SK-N-SH (cell line): ENCODE measurements around the gene TSHZ2. TPM values are rescaled to one million over a fixed set of nuclear protein-coding genes. Genes with fewer than 3 reads are reported as not detected.

ENCODE experiments used
- CTCF ChIA-PET: fragments of 300-600, 350-600 bp; formaldehyde crosslinking; extraction: SDS; loops from one replicate; lab custom pipeline; 2021; lab: Yijun Ruan, JAX
- POLR2A ChIA-PET: fragments of 350-600 bp; sonication (Branson Sonifier 250); formaldehyde crosslinking; extraction: SDS; loops from one replicate; lab custom pipeline; 2020; ENCODE audit warnings: antibody characterized with exemption, inconsistent platforms; lab: Yijun Ruan, JAX
- DNase-seq: peaks from one replicate; pipeline ENCODE4 v3.0.0; 2012
- H2AFZ ChIP-seq: fragments of 200-600 bp; sonication (generic); 2 replicates; pipeline ENCODE4 v1.8.1; 2016; ENCODE audit warnings: antibody characterized with exemption, mild to moderate bottlenecking, low read depth
- H3F3A ChIP-seq: fragments of 200-600 bp; sonication (generic); replicated peaks from 2 replicates; pipeline ENCODE3; 2016; ENCODE audit warnings: antibody characterized with exemption, mild to moderate bottlenecking; ENCODE audit not compliant: insufficient read depth
- H3K27ac ChIP-seq, 2 experiments: fragments of 200-500 bp in 1 of 2; fragments of 200-600 bp in 1 of 2; sonication (Bioruptor generic) in 1 of 2; sonication (generic), shearing (Covaris generic) in 1 of 2; 2 replicates each; pipeline versions ENCODE4 v1.5.1 to v1.6.1; 2014 to 2016; ENCODE audit warnings: low read depth in 2 of 2, inconsistent platforms in 1 of 2, low read length in 1 of 2, mild to moderate bottlenecking in 1 of 2, mixed read lengths in 1 of 2
- H3K27me3 ChIP-seq: fragments of 200-600 bp; sonication (generic), shearing (Covaris generic); 2 replicates; pipeline ENCODE4 v1.6.1; 2016; ENCODE audit warnings: mixed run types; ENCODE audit not compliant: insufficient read depth
- H3K36me3 ChIP-seq, 2 experiments: fragments of 200-500 bp in 1 of 2; fragments of 200-600 bp in 1 of 2; sonication (Bioruptor generic) in 1 of 2; sonication (generic) in 1 of 2; replicated peaks in 1 of 2; 2 replicates each; pipeline versions ENCODE3 to v1.5.1; 2014 to 2016; ENCODE audit warnings: low read length in 1 of 2, mild to moderate bottlenecking in 1 of 2; ENCODE audit not compliant: insufficient read depth in 2 of 2, control insufficient read depth in 1 of 2
- H3K4me1 ChIP-seq, 2 experiments: fragments of 200-500 bp in 1 of 2; fragments of 200-600 bp in 1 of 2; sonication (Bioruptor generic) in 1 of 2; sonication (generic), shearing (Covaris generic) in 1 of 2; 2 replicates each; pipeline versions ENCODE4 v1.5.1 to v1.6.1; 2014 to 2016; ENCODE audit warnings: low read depth in 1 of 2, low read length in 1 of 2, mixed run types in 1 of 2; ENCODE audit not compliant: insufficient read depth in 2 of 2, control insufficient read depth in 1 of 2
- H3K4me2 ChIP-seq: fragments of 200-600 bp; sonication (generic), shearing (Covaris generic); 2 replicates; pipeline ENCODE4 v1.6.1; 2017; ENCODE audit warnings: mixed run types
- H3K4me3 ChIP-seq, 2 experiments: fragments of 200-500 bp in 1 of 2; fragments of 200-600 bp in 1 of 2; sonication (Bioruptor generic) in 1 of 2; sonication (generic), shearing (Covaris generic) in 1 of 2; 2 replicates each; pipeline versions ENCODE4 v1.5.1 to v1.8.1; 2014 to 2016; ENCODE audit warnings: low read depth in 2 of 2, inconsistent platforms in 1 of 2, low read length in 1 of 2, mild to moderate bottlenecking in 1 of 2, mixed read lengths in 1 of 2, moderate library complexity in 1 of 2
- H3K79me2 ChIP-seq: fragments of 200-600 bp; sonication (generic); 2 replicates; pipeline ENCODE4 v1.8.1; 2017; ENCODE audit warnings: mild to moderate bottlenecking; ENCODE audit not compliant: insufficient read depth
- H3K9ac ChIP-seq: fragments of 200-600 bp; sonication (generic); 2 replicates; pipeline ENCODE4 v1.6.1; 2017; ENCODE audit warnings: mixed run types
- H3K9me2 ChIP-seq: fragments of 200-600 bp; sonication (generic); 2 replicates; pipeline ENCODE4 v1.6.1; 2017; ENCODE audit warnings: mixed run types
- H3K9me3 ChIP-seq: fragments of 200-600 bp; sonication (generic); 2 replicates; pipeline ENCODE4 v1.6.1; 2017; ENCODE audit warnings: mixed run types, mild to moderate bottlenecking, moderate library complexity
- H4K20me1 ChIP-seq: fragments of 200-600 bp; sonication (generic); 2 replicates; pipeline ENCODE4 v1.6.1; 2017; ENCODE audit warnings: mild to moderate bottlenecking, mixed run types; ENCODE audit not compliant: insufficient read depth
- CHD2 ChIP-seq: fragments of 150-350 bp; IDR thresholded peaks from 2 replicates; pipeline ENCODE4 v1.6.1; 2018; ENCODE audit warnings: low read length; ENCODE audit not compliant: partially characterized antibody
- CTCF ChIP-seq: fragments of 200-600 bp; sonication (generic); IDR thresholded peaks from 2 replicates; pipeline ENCODE4 v1.6.1; 2017; ENCODE audit warnings: antibody characterized with exemption, mild to moderate bottlenecking, moderate library complexity
- ELF1 ChIP-seq: IDR thresholded peaks from 2 replicates; pipeline ENCODE4 v1.4.0; 2012
- EP300 ChIP-seq, 2 experiments: IDR thresholded peaks; 2 replicates each; pipeline versions ENCODE4 v1.4.0 to v1.6.1; 2012; ENCODE audit warnings: borderline replicate concordance in 1 of 2, low read depth in 1 of 2, low read length in 1 of 2
- FOXJ3 ChIP-seq: sonication (generic); formaldehyde crosslinking; IDR thresholded peaks from 2 replicates; pipeline ENCODE4 v1.5.1; 2020; ENCODE audit warnings: mild to moderate bottlenecking, missing genetic modification reagents
- FOXM1 ChIP-seq: IDR thresholded peaks from 2 replicates; pipeline ENCODE4 v1.4.0; 2012; ENCODE audit warnings: low read depth, mild to moderate bottlenecking
- GATA2 ChIP-seq: sonication (generic); formaldehyde crosslinking; IDR thresholded peaks from 2 replicates; pipeline ENCODE4 v1.5.0; 2020; ENCODE audit warnings: mild to moderate bottlenecking, missing genetic modification reagents
- IRF3 ChIP-seq: fragments of 150-350 bp; IDR thresholded peaks from 2 replicates; pipeline ENCODE4 v1.6.1; 2016; ENCODE audit warnings: mild to moderate bottlenecking, low read depth, low read length
- MEF2A ChIP-seq: IDR thresholded peaks from 2 replicates; pipeline ENCODE4 v1.4.0; 2012; ENCODE audit warnings: low read depth, borderline replicate concordance
- MXI1 ChIP-seq: IDR thresholded peaks from 2 replicates; pipeline ENCODE4 v1.6.1; 2012; ENCODE audit warnings: mild to moderate bottlenecking, low read depth, low read length, improper control_type of control experiment
- NFIC ChIP-seq: IDR thresholded peaks from 2 replicates; pipeline ENCODE4 v1.4.0; 2012; ENCODE audit warnings: borderline replicate concordance
- RAD21 ChIP-seq: IDR thresholded peaks from 2 replicates; pipeline ENCODE4 v1.6.1; 2012; ENCODE audit warnings: mild to moderate bottlenecking, low read length
- RCOR1 ChIP-seq: fragments of 150-350 bp; IDR thresholded peaks from 2 replicates; pipeline ENCODE4 v1.6.1; 2017; ENCODE audit warnings: antibody characterized with exemption, low read length
- REST ChIP-seq: IDR thresholded peaks from 2 replicates; pipeline ENCODE4 v1.6.1; 2012; ENCODE audit warnings: mild to moderate bottlenecking, low read depth, low read length, moderate library complexity
- RFX5 ChIP-seq: IDR thresholded peaks from 2 replicates; pipeline ENCODE4 v1.6.1; 2012; ENCODE audit warnings: mild to moderate bottlenecking, improper control_type of control experiment, low read length
- RXRA ChIP-seq: IDR thresholded peaks from 2 replicates; pipeline ENCODE4 v1.4.0; 2012; ENCODE audit warnings: low read depth, mild to moderate bottlenecking, borderline replicate concordance
- SIN3A ChIP-seq: IDR thresholded peaks from 2 replicates; pipeline ENCODE4 v1.6.1; 2012; ENCODE audit warnings: low read depth, mild to moderate bottlenecking, low read length, moderate library complexity, borderline replicate concordance
- SMC3 ChIP-seq: IDR thresholded peaks from 2 replicates; pipeline ENCODE4 v1.6.1; 2012; ENCODE audit warnings: low read depth, low read length, improper control_type of control experiment
- WGBS: methylation state at CpG from one replicate; pipeline ENCODE4 v1.1.6; 2017; ENCODE audit warnings: low lambda C conversion rate; 5-methylcytosine and 5-hydroxymethylcytosine counted together
- polyA plus RNA-seq, 3 experiments: library from polyadenylated mRNA; depleted of rRNA; stranded (reverse); fragments of >200 nt; gene quantifications; 2 replicates each; pipeline ENCODE4 v1.2.3, GENCODE V29; 2012

The TSHZ2 gene
- polyA plus RNA-seq, 1 of the 3 experiments (the other 2 are of a cell fraction), result 0.13 TPM

GRCh38 chr20:53104884-53105283 is 132.7 kb downstream of the TSHZ2 start:
- H3K4me1 ChIP-seq, result peaks cover 0 to 11% of the 10 kb centered on the region in 2 experiments; a peak in 3 of 4 replicates
- TF ChIP-seq MXI1 (no peak), IRF3 (no peak), CTCF (no peak), RAD21 (no peak), MEF2A (no peak), GATA2 (no peak)
- TF ChIP-seq, all 33 proteins: peak for 0
- Histone ChIP-seq H3K9ac (no peak overlapping the region), H3K4me2 (no peak overlapping the region), H4K20me1 (no peaks in the 10 kb centered on the region), H3K9me2 (no peaks in the 10 kb centered on the region), H3F3A (no peaks in the 10 kb centered on the region), H3K79me2 (no peaks in the 10 kb centered on the region), H2AFZ (no peak overlapping the region), H3K27me3 (no peaks in the 10 kb centered on the region), H3K36me3 (no peaks in the 10 kb centered on the region), H3K27ac (no peak overlapping the region), H3K4me3 (no peak overlapping the region), H3K9me3 (no peaks in the 10 kb centered on the region)
- ChIA-PET CTCF (no interaction called here), POLR2A (no interaction called here)
- DNase-seq, result no peak
- WGBS, result 66% methylated on average over 7 of the region's 7 CpGs

GRCh38 chr20:53116733-53117132 is 144.6 kb downstream of the TSHZ2 start:
- Histone ChIP-seq H3K27ac (no peak overlapping the region), H3K79me2 (no peaks in the 10 kb centered on the region), H2AFZ (no peak overlapping the region), H3K4me1 (no peaks in the 10 kb centered on the region), H3K36me3 (no peaks in the 10 kb centered on the region), H3K9me3 (no peaks in the 10 kb centered on the region), H3K27me3 (no peaks in the 10 kb centered on the region), H3K9me2 (no peaks in the 10 kb centered on the region), H3K4me2 (no peak overlapping the region), H3F3A (no peaks in the 10 kb centered on the region), H3K9ac (no peak overlapping the region), H3K4me3 (no peak overlapping the region), H4K20me1 (no peaks in the 10 kb centered on the region)
- TF ChIP-seq FOXJ3 (CRISPR knock-in tag), result no peak
- no peak for TF ChIP-seq RCOR1
- TF ChIP-seq GATA2, result no peak
- TF ChIP-seq EP300 (IDR thresholded peaks at IDR 0.05; ENCODE audit: borderline replicate concordance in 1 of 2, low read depth in 1 of 2, low read length in 1 of 2), result no peak
- TF ChIP-seq SIN3A, result no peak
- no peak for TF ChIP-seq FOXM1
- no peak for TF ChIP-seq RXRA
- TF ChIP-seq CHD2, result no peak
- TF ChIP-seq REST, result no peak
- no peak for TF ChIP-seq SMC3
- TF ChIP-seq RAD21, result no peak
- no peak for TF ChIP-seq ELF1
- no peak for TF ChIP-seq RFX5
- no peak for TF ChIP-seq IRF3
- no peak for TF ChIP-seq NFIC
- 23% methylated on average over 3 of the region's 3 CpGs for WGBS
- ChIA-PET POLR2A (no interaction called here), CTCF (no interaction called here)
- no peak for DNase-seq
